Dedifferentiated amniotic fluid mesenchymal stem cell (primary cell): Measurements from ENCODE around the gene TMEM116.
"Not testable (repeated sequence)": the region's sequence is repeated elsewhere in the genome, so short reads cannot be mapped to it uniquely, and the experiment has no call there.

Source experiments
- DNase-seq: peaks from one replicate; pipeline ENCODE4 v3.0.0-alpha.2; 2016; ENCODE audit errors: extremely low spot score

TMEM116 gene

GRCh38 chr12:112009596-112009995 lies 3.4 kb downstream of the TMEM116 start:
- DNase-seq = not testable (repeated sequence)

- no peak for DNase-seq
Measured at GRCh38 chr12:112008918-112009317, 4.0 kb downstream of the TMEM116 start.

GRCh38 chr12:112007945-112008344 lies 5.0 kb downstream of the TMEM116 start:
- no peak for DNase-seq

GRCh38 chr12:112005419-112006395 lies 7.3 kb downstream of the TMEM116 start:
- DNase-seq = no peak

- no peak for DNase-seq
Measured at GRCh38 chr12:112004041-112004440, 8.9 kb downstream of the TMEM116 start.

- DNase-seq = no peak
Measured at GRCh38 chr12:112001576-112001975, 11.4 kb downstream of the TMEM116 start.

- DNase-seq = no peak
Measured at GRCh38 chr12:112000820-112001219, 12.1 kb downstream of the TMEM116 start.

GRCh38 chr12:111999129-111999528 lies 13.8 kb downstream of the TMEM116 start:
- not testable (repeated sequence) for DNase-seq

GRCh38 chr12:111998015-111998414 lies 14.9 kb downstream of the TMEM116 start:
- no peak for DNase-seq

- no peak for DNase-seq
Measured at GRCh38 chr12:111997300-111997699, 15.7 kb downstream of the TMEM116 start.

GRCh38 chr12:111995782-111996480 lies 17.0 kb downstream of the TMEM116 start:
- DNase-seq = no peak

GRCh38 chr12:111994211-111995111 lies 18.5 kb downstream of the TMEM116 start:
- DNase-seq = not testable (repeated sequence)

GRCh38 chr12:111993292-111994150 lies 19.4 kb downstream of the TMEM116 start:
- no peak for DNase-seq

GRCh38 chr12:111992464-111992863 lies 20.5 kb downstream of the TMEM116 start:
- DNase-seq = no peak

GRCh38 chr12:111991946-111992345 lies 21.0 kb downstream of the TMEM116 start:
- no peak for DNase-seq

- no peak for DNase-seq
Measured at GRCh38 chr12:111991535-111991934, 21.4 kb downstream of the TMEM116 start.

- DNase-seq = no peak
Measured at GRCh38 chr12:111984820-111985219, 28.1 kb downstream of the TMEM116 start.

- no peak for DNase-seq
Measured at GRCh38 chr12:111981987-111982386, 31.0 kb downstream of the TMEM116 start.

- DNase-seq = no peak
Measured at GRCh38 chr12:111980598-111980997, 32.4 kb downstream of the TMEM116 start.

- no peak for DNase-seq
Measured at GRCh38 chr12:111978545-111978944, 34.4 kb downstream of the TMEM116 start.

- no peak for DNase-seq
Measured at GRCh38 chr12:111976860-111977259, 36.1 kb downstream of the TMEM116 start.
